Brain microvascular endothelial cell (primary cell): Measurements from ENCODE around the gene RCAN1.

Experiments used
- DNase-seq: peaks from one replicate; pipeline ENCODE4 v3.0.0-alpha.2; 2020
- H3K27ac ChIP-seq: fragments of 250-450 bp; sonication (Bioruptor Pico); 2 replicates; pipeline ENCODE4 v1.5.1; 2020; ENCODE audit warnings: mild to moderate bottlenecking, moderate library complexity
- H3K27me3 ChIP-seq: fragments of 250-450 bp; sonication (Bioruptor Pico); replicated peaks from 2 replicates; pipeline ENCODE4 v1.5.1; 2020; ENCODE audit warnings: mild to moderate bottlenecking
- H3K36me3 ChIP-seq: fragments of 250-450 bp; sonication (Bioruptor Pico); replicated peaks from 2 replicates; pipeline ENCODE4 v1.5.1; 2020; ENCODE audit warnings: mild to moderate bottlenecking
- H3K4me3 ChIP-seq: 2 replicates; pipeline ENCODE4 v1.5.1; 2011; ENCODE audit warnings: low read depth, mild to moderate bottlenecking, control low read depth, low read length, moderate library complexity
- CTCF ChIP-seq: IDR thresholded peaks from 2 replicates; pipeline ENCODE4 v1.5.1; 2011; ENCODE audit warnings: low read depth, mild to moderate bottlenecking, moderate library complexity, low read length, control low read depth, inconsistent platforms; ENCODE audit errors: missing control alignments
- in situ Hi-C: cut with HindIII; loops from 2 replicates; pipeline ENCODE4 v1.10.0; 2017; ENCODE audit warnings: low sequenced_read_pairs, low pct_ligation_motif_present

Gene RCAN1

GRCh38 chr21:34593954-34594531 lies 20.9 kb downstream of the RCAN1 start:
- Histone ChIP-seq H3K36me3 (no peaks in the 10 kb centered on the region), H3K4me3 (no peak overlapping the region), H3K27ac (no peak overlapping the region), H3K27me3 (no peaks in the 10 kb centered on the region)
- in situ Hi-C loops: no loop called here
- no peak for TF ChIP-seq CTCF
- no peak for DNase-seq

DNA sequence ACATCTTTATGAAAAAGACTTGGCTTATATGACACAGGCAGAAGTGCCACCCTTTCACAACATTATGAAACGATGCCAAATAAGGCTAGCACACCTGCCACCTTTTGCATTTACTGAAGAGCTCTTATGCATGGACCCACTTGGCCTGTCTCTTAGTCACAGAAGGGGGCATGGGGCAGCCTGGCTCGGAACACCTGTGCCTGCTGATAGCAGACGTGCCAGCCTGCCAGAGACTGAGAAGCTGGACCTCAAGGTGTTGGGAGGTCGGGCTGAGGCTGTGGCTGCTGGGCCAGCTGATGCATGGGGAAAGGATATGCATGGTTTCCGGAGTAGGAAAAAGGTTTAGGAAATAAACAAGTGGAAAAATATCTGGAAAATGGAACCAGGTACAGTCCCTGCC lies 21.5 kb downstream of the RCAN1 start:
- Histone ChIP-seq H3K36me3 (no peaks in the 10 kb centered on the region), H3K27ac (no peak overlapping the region), H3K4me3 (no peak overlapping the region), H3K27me3 (no peaks in the 10 kb centered on the region)
- no peak for TF ChIP-seq CTCF
- DNase-seq: no peak
- in situ Hi-C loops: no loop called here

GRCh38 chr21:34592120-34592955 lies 22.6 kb downstream of the RCAN1 start:
- Histone ChIP-seq H3K27ac (no peak overlapping the region), H3K4me3 (no peak overlapping the region), H3K27me3 (no peaks in the 10 kb centered on the region), H3K36me3 (no peaks in the 10 kb centered on the region)
- peak; percentile 9 for DNase-seq
- in situ Hi-C loops: no loop called here
- TF ChIP-seq CTCF: no peak

- DNase-seq: no peak
- Histone ChIP-seq H3K4me3 (no peak overlapping the region), H3K36me3 (no peaks in the 10 kb centered on the region), H3K27me3 (no peaks in the 10 kb centered on the region), H3K27ac (no peak overlapping the region)
- in situ Hi-C loops: no loop called here
- TF ChIP-seq CTCF: no peak
Measured at GRCh38 chr21:34590520-34590919, 24.4 kb downstream of the RCAN1 start.

DNA sequence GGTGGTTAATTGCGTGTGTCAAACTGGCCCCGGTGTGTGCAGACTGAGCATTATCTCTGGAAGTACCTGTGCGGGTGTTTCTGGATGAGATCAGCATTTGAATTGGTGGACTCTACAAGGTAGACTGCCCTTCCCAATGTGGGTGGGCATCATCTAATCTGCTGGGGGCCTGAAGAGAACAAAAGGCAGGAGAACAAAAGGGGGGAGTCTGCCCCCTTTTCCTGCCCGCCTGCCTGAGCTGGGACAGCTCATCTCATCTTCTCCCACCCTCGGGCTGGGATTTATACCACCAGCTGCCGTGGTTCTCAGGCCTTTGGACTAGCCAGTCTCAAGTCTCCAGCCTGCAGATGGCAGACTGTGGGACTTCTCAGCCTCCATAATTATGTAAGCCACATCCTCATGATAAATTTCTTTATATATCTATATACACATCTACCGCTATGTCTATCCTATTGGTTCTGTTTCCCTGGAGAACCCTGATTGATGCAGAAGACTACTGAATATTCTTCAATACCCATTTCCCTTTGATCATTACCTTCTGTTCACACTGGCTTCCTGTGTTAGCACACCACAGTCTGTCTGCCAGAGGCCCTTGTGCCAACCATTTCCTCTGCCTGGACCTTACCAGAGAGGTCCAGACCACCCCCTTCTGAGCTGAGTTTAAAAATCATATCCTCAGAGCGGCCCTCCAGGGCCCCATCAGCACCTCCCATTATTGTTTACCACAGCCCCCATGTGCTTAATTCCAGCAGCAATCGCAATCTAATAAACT lies 25.2 kb downstream of the RCAN1 start:
- Histone ChIP-seq H3K4me3 (no peak overlapping the region), H3K36me3 (no peaks in the 10 kb centered on the region), H3K27me3 (no peaks in the 10 kb centered on the region), H3K27ac (no peak overlapping the region)
- no peak for DNase-seq
- TF ChIP-seq CTCF: no peak
- in situ Hi-C loops: no loop called here
